SK-N-SH (cell line): ENCODE results near the gene COX7B2. TPM values are rescaled to one million over a fixed set of nuclear protein-coding genes. Genes with fewer than 3 reads are reported as not detected.

Experiments
- CTCF ChIA-PET: fragments of 300-600, 350-600 bp; formaldehyde crosslinking; extraction: SDS; loops from one replicate; lab custom pipeline; 2021; lab: Yijun Ruan, JAX
- POLR2A ChIA-PET: fragments of 350-600 bp; sonication (Branson Sonifier 250); formaldehyde crosslinking; extraction: SDS; loops from one replicate; lab custom pipeline; 2020; ENCODE audit warnings: antibody characterized with exemption, inconsistent platforms; lab: Yijun Ruan, JAX
- DNase-seq: peaks from one replicate; pipeline ENCODE4 v3.0.0; 2012
- H2AFZ ChIP-seq: fragments of 200-600 bp; sonication (generic); 2 replicates; pipeline ENCODE4 v1.8.1; 2016; ENCODE audit warnings: antibody characterized with exemption, mild to moderate bottlenecking, low read depth
- H3F3A ChIP-seq: fragments of 200-600 bp; sonication (generic); replicated peaks from 2 replicates; pipeline ENCODE3; 2016; ENCODE audit warnings: antibody characterized with exemption, mild to moderate bottlenecking; ENCODE audit not compliant: insufficient read depth
- H3K27ac ChIP-seq, 2 experiments: fragments of 200-500 bp in 1 of 2; fragments of 200-600 bp in 1 of 2; sonication (Bioruptor generic) in 1 of 2; sonication (generic), shearing (Covaris generic) in 1 of 2; 2 replicates each; pipeline versions ENCODE4 v1.5.1 to v1.6.1; 2014 to 2016; ENCODE audit warnings: low read depth in 2 of 2, inconsistent platforms in 1 of 2, low read length in 1 of 2, mild to moderate bottlenecking in 1 of 2, mixed read lengths in 1 of 2
- H3K27me3 ChIP-seq: fragments of 200-600 bp; sonication (generic), shearing (Covaris generic); 2 replicates; pipeline ENCODE4 v1.6.1; 2016; ENCODE audit warnings: mixed run types; ENCODE audit not compliant: insufficient read depth
- H3K36me3 ChIP-seq, 2 experiments: fragments of 200-500 bp in 1 of 2; fragments of 200-600 bp in 1 of 2; sonication (Bioruptor generic) in 1 of 2; sonication (generic) in 1 of 2; replicated peaks in 1 of 2; 2 replicates each; pipeline versions ENCODE3 to v1.5.1; 2014 to 2016; ENCODE audit warnings: low read length in 1 of 2, mild to moderate bottlenecking in 1 of 2; ENCODE audit not compliant: insufficient read depth in 2 of 2, control insufficient read depth in 1 of 2
- H3K4me1 ChIP-seq, 2 experiments: fragments of 200-500 bp in 1 of 2; fragments of 200-600 bp in 1 of 2; sonication (Bioruptor generic) in 1 of 2; sonication (generic), shearing (Covaris generic) in 1 of 2; 2 replicates each; pipeline versions ENCODE4 v1.5.1 to v1.6.1; 2014 to 2016; ENCODE audit warnings: low read depth in 1 of 2, low read length in 1 of 2, mixed run types in 1 of 2; ENCODE audit not compliant: insufficient read depth in 2 of 2, control insufficient read depth in 1 of 2
- H3K4me2 ChIP-seq: fragments of 200-600 bp; sonication (generic), shearing (Covaris generic); 2 replicates; pipeline ENCODE4 v1.6.1; 2017; ENCODE audit warnings: mixed run types
- H3K4me3 ChIP-seq, 2 experiments: fragments of 200-500 bp in 1 of 2; fragments of 200-600 bp in 1 of 2; sonication (Bioruptor generic) in 1 of 2; sonication (generic), shearing (Covaris generic) in 1 of 2; 2 replicates each; pipeline versions ENCODE4 v1.5.1 to v1.8.1; 2014 to 2016; ENCODE audit warnings: low read depth in 2 of 2, inconsistent platforms in 1 of 2, low read length in 1 of 2, mild to moderate bottlenecking in 1 of 2, mixed read lengths in 1 of 2, moderate library complexity in 1 of 2
- H3K79me2 ChIP-seq: fragments of 200-600 bp; sonication (generic); 2 replicates; pipeline ENCODE4 v1.8.1; 2017; ENCODE audit warnings: mild to moderate bottlenecking; ENCODE audit not compliant: insufficient read depth
- H3K9ac ChIP-seq: fragments of 200-600 bp; sonication (generic); 2 replicates; pipeline ENCODE4 v1.6.1; 2017; ENCODE audit warnings: mixed run types
- H3K9me2 ChIP-seq: fragments of 200-600 bp; sonication (generic); 2 replicates; pipeline ENCODE4 v1.6.1; 2017; ENCODE audit warnings: mixed run types
- H3K9me3 ChIP-seq: fragments of 200-600 bp; sonication (generic); 2 replicates; pipeline ENCODE4 v1.6.1; 2017; ENCODE audit warnings: mixed run types, mild to moderate bottlenecking, moderate library complexity
- H4K20me1 ChIP-seq: fragments of 200-600 bp; sonication (generic); 2 replicates; pipeline ENCODE4 v1.6.1; 2017; ENCODE audit warnings: mild to moderate bottlenecking, mixed run types; ENCODE audit not compliant: insufficient read depth
- CHD2 ChIP-seq: fragments of 150-350 bp; IDR thresholded peaks from 2 replicates; pipeline ENCODE4 v1.6.1; 2018; ENCODE audit warnings: low read length; ENCODE audit not compliant: partially characterized antibody
- ELF1 ChIP-seq: IDR thresholded peaks from 2 replicates; pipeline ENCODE4 v1.4.0; 2012
- EP300 ChIP-seq, 2 experiments: IDR thresholded peaks; 2 replicates each; pipeline versions ENCODE4 v1.4.0 to v1.6.1; 2012; ENCODE audit warnings: borderline replicate concordance in 1 of 2, low read depth in 1 of 2, low read length in 1 of 2
- EZH2phosphoT487 ChIP-seq: fragments of 200-600 bp; sonication (generic); IDR thresholded peaks from 2 replicates; pipeline ENCODE4 v1.6.1; 2017; ENCODE audit warnings: low read depth, mixed run types, mild to moderate bottlenecking, antibody characterized with exemption, moderate library complexity, borderline replicate concordance
- FOXJ3 ChIP-seq: sonication (generic); formaldehyde crosslinking; IDR thresholded peaks from 2 replicates; pipeline ENCODE4 v1.5.1; 2020; ENCODE audit warnings: mild to moderate bottlenecking, missing genetic modification reagents
- GABPA ChIP-seq: IDR thresholded peaks from 2 replicates; pipeline ENCODE4 v1.4.0; 2012; ENCODE audit warnings: low read depth, mild to moderate bottlenecking
- GATA2 ChIP-seq: sonication (generic); formaldehyde crosslinking; IDR thresholded peaks from 2 replicates; pipeline ENCODE4 v1.5.0; 2020; ENCODE audit warnings: mild to moderate bottlenecking, missing genetic modification reagents
- JUND ChIP-seq: IDR thresholded peaks from 2 replicates; pipeline ENCODE4 v1.4.0; 2012
- MXI1 ChIP-seq: IDR thresholded peaks from 2 replicates; pipeline ENCODE4 v1.6.1; 2012; ENCODE audit warnings: mild to moderate bottlenecking, low read depth, low read length, improper control_type of control experiment
- NRF1 ChIP-seq: IDR thresholded peaks from 2 replicates; pipeline ENCODE4 v1.6.1; 2012; ENCODE audit warnings: low read depth, mild to moderate bottlenecking, low read length
- POLR2AphosphoS5 ChIP-seq: IDR thresholded peaks from 2 replicates; pipeline ENCODE4 v1.6.1; 2012; ENCODE audit warnings: low read depth, low read length
- RAD21 ChIP-seq: IDR thresholded peaks from 2 replicates; pipeline ENCODE4 v1.6.1; 2012; ENCODE audit warnings: mild to moderate bottlenecking, low read length
- RXRA ChIP-seq: IDR thresholded peaks from 2 replicates; pipeline ENCODE4 v1.4.0; 2012; ENCODE audit warnings: low read depth, mild to moderate bottlenecking, borderline replicate concordance
- SIN3A ChIP-seq: IDR thresholded peaks from 2 replicates; pipeline ENCODE4 v1.6.1; 2012; ENCODE audit warnings: low read depth, mild to moderate bottlenecking, low read length, moderate library complexity, borderline replicate concordance
- TAF1 ChIP-seq: IDR thresholded peaks from 2 replicates; pipeline ENCODE4 v1.6.1; 2012; ENCODE audit warnings: low read depth, mild to moderate bottlenecking, low read length, moderate library complexity, borderline replicate concordance
- TCF12 ChIP-seq: IDR thresholded peaks from 2 replicates; pipeline ENCODE4 v1.4.0; 2012
- TEAD4 ChIP-seq: IDR thresholded peaks from 2 replicates; pipeline ENCODE4 v1.4.0; 2012; ENCODE audit warnings: mild to moderate bottlenecking, borderline replicate concordance; ENCODE audit not compliant: insufficient read depth
- polyA plus RNA-seq, 3 experiments: library from polyadenylated mRNA; depleted of rRNA; stranded (reverse); fragments of >200 nt; gene quantifications; 2 replicates each; pipeline ENCODE4 v1.2.3, GENCODE V29; 2012
- TF ChIP-seq, protein P1 (sequence below): fragments of 200-600 bp; sonication (generic); IDR thresholded peaks from 2 replicates; pipeline ENCODE4 v1.6.1; 2017; ENCODE audit warnings: antibody characterized with exemption, mild to moderate bottlenecking, moderate library complexity
- TF ChIP-seq, protein P2 (sequence below): IDR thresholded peaks from 2 replicates; pipeline ENCODE4 v1.4.0; 2012; ENCODE audit warnings: low read depth
- TF ChIP-seq, protein P3 (sequence below): IDR thresholded peaks from 2 replicates; pipeline ENCODE4 v1.6.1; 2012; ENCODE audit warnings: mild to moderate bottlenecking, low read depth, low read length, moderate library complexity
- TF ChIP-seq, protein P4 (sequence below): IDR thresholded peaks from 2 replicates; pipeline ENCODE4 v1.4.0; 2012; ENCODE audit warnings: low read depth, borderline replicate concordance

COX7B2 gene
- polyA plus RNA-seq, 1 of the 3 experiments (the other 2 are of a cell fraction) = not detected

DNA sequence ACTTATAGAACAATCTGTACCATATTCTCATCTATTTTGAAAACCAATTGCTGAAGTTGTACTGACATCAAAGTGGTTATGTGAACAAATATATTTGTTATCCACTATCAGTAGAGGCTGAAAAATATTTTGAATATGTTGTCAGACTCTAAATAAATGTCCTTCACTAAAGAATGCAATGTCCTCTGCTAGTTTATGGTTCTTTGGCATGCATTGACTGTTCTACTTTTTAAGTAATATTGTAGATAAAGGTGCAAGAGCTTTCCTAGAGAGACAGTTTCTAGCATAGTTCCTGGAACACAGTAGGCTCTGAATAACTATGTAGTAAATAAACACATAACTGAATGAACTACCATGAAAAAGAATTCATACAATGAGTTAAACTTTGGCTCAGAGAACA is 18.2 kb upstream of the COX7B2 start:
- no peaks in the 10 kb centered on the region for H4K20me1 ChIP-seq
- no peak overlapping the region for H3K9ac ChIP-seq
- POLR2A ChIA-PET = no interaction called here
- H3F3A ChIP-seq = no peaks in the 10 kb centered on the region
- H3K4me2 ChIP-seq = no peak overlapping the region
- H2AFZ ChIP-seq = no peak overlapping the region
- H3K4me3 ChIP-seq = no peak overlapping the region
- no peaks in the 10 kb centered on the region for H3K4me1 ChIP-seq
- TF ChIP-seq POLR2AphosphoS5 (no peak), MXI1 (no peak), EZH2phosphoT487 (no peak), GABPA (no peak), TEAD4 (no peak)
- no peaks in the 10 kb centered on the region for H3K79me2 ChIP-seq
- no peaks in the 10 kb centered on the region for H3K27me3 ChIP-seq
- no peak overlapping the region for H3K27ac ChIP-seq
- no peaks in the 10 kb centered on the region for H3K9me2 ChIP-seq
- no peaks in the 10 kb centered on the region for H3K9me3 ChIP-seq
- CTCF ChIA-PET = interaction anchor here (1.0 kb wide), 1 partner anchor 106 kb away, joined by 3 read pairs; no protein-coding TSS in a partner anchor
- no peaks in the 10 kb centered on the region for H3K36me3 ChIP-seq
- DNase-seq = no peak

DNA sequence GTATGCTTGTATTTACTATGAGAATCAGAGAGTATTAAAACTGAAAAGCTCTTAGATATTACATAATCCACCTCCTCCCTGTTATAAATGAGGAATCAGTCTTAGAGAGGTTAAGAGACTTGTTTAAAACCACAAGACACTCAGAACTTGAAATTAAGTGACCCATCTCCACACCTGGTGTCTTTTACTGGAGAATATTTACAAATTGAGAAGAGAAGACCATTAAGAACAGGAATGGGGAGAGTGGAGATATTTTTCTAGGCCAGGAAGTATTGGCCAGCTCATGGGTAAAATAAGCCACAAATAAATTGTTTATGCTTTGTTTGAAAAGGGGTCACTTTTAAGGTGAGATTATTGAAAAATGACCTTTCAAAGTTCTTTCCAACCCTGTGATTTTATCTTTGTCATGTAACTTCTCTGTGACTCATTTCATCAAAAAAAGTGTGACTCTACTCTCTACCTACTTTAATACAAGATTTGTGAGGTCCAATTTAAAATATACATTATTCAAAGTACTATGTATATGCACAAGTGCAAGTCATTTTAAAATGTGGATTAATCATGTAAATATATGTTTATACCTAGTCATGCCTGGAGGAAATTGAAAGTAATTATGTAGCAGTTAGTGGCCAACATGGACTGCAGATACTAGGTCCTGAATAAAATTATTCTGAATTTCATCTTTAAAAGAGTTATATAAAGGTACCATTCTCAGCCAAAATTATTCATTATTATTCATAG is 15.9 kb upstream of the COX7B2 start:
- H3K36me3 ChIP-seq = no peaks in the 10 kb centered on the region
- H3K79me2 ChIP-seq = no peaks in the 10 kb centered on the region
- no peaks in the 10 kb centered on the region for H4K20me1 ChIP-seq
- no peak overlapping the region for H2AFZ ChIP-seq
- no peak overlapping the region for H3K9ac ChIP-seq
- TF ChIP-seq TCF12 (no peak), TEAD4 (no peak), RAD21 (no peak), EP300 (IDR thresholded peaks at IDR 0.05; ENCODE audit: borderline replicate concordance in 1 of 2, low read depth in 1 of 2, low read length in 1 of 2) (no peak), FOXJ3 (no peak), RXRA (no peak), SIN3A (no peak), GABPA (no peak), NRF1 (no peak), POLR2AphosphoS5 (no peak), ELF1 (no peak), CHD2 (no peak), JUND (no peak), TAF1 (no peak), GATA2 (no peak)
- TF ChIP-seq, protein P1, sequence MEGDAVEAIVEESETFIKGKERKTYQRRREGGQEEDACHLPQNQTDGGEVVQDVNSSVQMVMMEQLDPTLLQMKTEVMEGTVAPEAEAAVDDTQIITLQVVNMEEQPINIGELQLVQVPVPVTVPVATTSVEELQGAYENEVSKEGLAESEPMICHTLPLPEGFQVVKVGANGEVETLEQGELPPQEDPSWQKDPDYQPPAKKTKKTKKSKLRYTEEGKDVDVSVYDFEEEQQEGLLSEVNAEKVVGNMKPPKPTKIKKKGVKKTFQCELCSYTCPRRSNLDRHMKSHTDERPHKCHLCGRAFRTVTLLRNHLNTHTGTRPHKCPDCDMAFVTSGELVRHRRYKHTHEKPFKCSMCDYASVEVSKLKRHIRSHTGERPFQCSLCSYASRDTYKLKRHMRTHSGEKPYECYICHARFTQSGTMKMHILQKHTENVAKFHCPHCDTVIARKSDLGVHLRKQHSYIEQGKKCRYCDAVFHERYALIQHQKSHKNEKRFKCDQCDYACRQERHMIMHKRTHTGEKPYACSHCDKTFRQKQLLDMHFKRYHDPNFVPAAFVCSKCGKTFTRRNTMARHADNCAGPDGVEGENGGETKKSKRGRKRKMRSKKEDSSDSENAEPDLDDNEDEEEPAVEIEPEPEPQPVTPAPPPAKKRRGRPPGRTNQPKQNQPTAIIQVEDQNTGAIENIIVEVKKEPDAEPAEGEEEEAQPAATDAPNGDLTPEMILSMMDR = no peak
- TF ChIP-seq, protein P2, sequence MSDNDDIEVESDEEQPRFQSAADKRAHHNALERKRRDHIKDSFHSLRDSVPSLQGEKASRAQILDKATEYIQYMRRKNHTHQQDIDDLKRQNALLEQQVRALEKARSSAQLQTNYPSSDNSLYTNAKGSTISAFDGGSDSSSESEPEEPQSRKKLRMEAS = no peak
- TF ChIP-seq, protein P3, sequence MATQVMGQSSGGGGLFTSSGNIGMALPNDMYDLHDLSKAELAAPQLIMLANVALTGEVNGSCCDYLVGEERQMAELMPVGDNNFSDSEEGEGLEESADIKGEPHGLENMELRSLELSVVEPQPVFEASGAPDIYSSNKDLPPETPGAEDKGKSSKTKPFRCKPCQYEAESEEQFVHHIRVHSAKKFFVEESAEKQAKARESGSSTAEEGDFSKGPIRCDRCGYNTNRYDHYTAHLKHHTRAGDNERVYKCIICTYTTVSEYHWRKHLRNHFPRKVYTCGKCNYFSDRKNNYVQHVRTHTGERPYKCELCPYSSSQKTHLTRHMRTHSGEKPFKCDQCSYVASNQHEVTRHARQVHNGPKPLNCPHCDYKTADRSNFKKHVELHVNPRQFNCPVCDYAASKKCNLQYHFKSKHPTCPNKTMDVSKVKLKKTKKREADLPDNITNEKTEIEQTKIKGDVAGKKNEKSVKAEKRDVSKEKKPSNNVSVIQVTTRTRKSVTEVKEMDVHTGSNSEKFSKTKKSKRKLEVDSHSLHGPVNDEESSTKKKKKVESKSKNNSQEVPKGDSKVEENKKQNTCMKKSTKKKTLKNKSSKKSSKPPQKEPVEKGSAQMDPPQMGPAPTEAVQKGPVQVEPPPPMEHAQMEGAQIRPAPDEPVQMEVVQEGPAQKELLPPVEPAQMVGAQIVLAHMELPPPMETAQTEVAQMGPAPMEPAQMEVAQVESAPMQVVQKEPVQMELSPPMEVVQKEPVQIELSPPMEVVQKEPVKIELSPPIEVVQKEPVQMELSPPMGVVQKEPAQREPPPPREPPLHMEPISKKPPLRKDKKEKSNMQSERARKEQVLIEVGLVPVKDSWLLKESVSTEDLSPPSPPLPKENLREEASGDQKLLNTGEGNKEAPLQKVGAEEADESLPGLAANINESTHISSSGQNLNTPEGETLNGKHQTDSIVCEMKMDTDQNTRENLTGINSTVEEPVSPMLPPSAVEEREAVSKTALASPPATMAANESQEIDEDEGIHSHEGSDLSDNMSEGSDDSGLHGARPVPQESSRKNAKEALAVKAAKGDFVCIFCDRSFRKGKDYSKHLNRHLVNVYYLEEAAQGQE = no peak
- TF ChIP-seq, protein P4, sequence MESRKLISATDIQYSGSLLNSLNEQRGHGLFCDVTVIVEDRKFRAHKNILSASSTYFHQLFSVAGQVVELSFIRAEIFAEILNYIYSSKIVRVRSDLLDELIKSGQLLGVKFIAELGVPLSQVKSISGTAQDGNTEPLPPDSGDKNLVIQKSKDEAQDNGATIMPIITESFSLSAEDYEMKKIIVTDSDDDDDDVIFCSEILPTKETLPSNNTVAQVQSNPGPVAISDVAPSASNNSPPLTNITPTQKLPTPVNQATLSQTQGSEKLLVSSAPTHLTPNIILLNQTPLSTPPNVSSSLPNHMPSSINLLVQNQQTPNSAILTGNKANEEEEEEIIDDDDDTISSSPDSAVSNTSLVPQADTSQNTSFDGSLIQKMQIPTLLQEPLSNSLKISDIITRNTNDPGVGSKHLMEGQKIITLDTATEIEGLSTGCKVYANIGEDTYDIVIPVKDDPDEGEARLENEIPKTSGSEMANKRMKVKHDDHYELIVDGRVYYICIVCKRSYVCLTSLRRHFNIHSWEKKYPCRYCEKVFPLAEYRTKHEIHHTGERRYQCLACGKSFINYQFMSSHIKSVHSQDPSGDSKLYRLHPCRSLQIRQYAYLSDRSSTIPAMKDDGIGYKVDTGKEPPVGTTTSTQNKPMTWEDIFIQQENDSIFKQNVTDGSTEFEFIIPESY = no peak
- no peak overlapping the region for H3K4me2 ChIP-seq
- H3K27ac ChIP-seq = no peak overlapping the region
- no peaks in the 10 kb centered on the region for H3K4me1 ChIP-seq
- POLR2A ChIA-PET = no interaction called here
- H3K9me3 ChIP-seq = no peaks in the 10 kb centered on the region
- H3F3A ChIP-seq = no peaks in the 10 kb centered on the region
- no peaks in the 10 kb centered on the region for H3K9me2 ChIP-seq
- H3K27me3 ChIP-seq = no peaks in the 10 kb centered on the region
- H3K4me3 ChIP-seq = no peak overlapping the region
- CTCF ChIA-PET = no interaction called here
- DNase-seq = no peak
